HepG2 (cell line): Measurements from ENCODE around the gene CCL19. TPM values are rescaled to one million over a fixed set of nuclear protein-coding genes. Genes with fewer than 3 reads are reported as not detected.

Source experiments
- ATAC-seq: fragments of 200-7000 bp; cut with Tn5 transposase; 3 replicates; pipeline ENCODE4 v1.9.1; 2020; ENCODE audit warnings: mild to moderate bottlenecking, moderate library complexity
- BruUV-seq: library from RNA; stranded (reverse); fragments of 400-500 nt; replicated peaks from 2 replicates; lab custom pipeline; 2021; lab: Mats Ljungman, UMichigan
- CTCF ChIA-PET: fragments of 300-600 bp; formaldehyde crosslinking; extraction: SDS; loops from one replicate; lab custom pipeline; 2021; ENCODE audit warnings: low total read pairs, inconsistent platforms, low intra/inter-chr PET ratio; lab: Yijun Ruan, JAX
- POLR2A ChIA-PET: fragments of 350-600 bp; sonication (Branson Sonifier 250); formaldehyde crosslinking; loops from one replicate; lab custom pipeline; 2020; ENCODE audit warnings: antibody characterized with exemption, inconsistent platforms; lab: Yijun Ruan, JAX
- DNase-seq: peaks from one replicate; pipeline ENCODE4 v3.0.0-alpha.2; 2015; ENCODE audit warnings: low spot score
- FAIRE-seq: peaks from 3 replicates; lab custom pipeline; 2011; peaks lifted over from hg19 to GRCh38; lab: Jason Lieb, UNC
- H2AFZ ChIP-seq: one replicate; pipeline ENCODE4 v1.6.1; 2011; ENCODE audit warnings: low read length, inconsistent platforms
- H3K27ac ChIP-seq: fragments of 300-600 bp; 3 replicates; pipeline ENCODE4 v1.8.0; 2011; ENCODE audit warnings: mixed run types, mild to moderate bottlenecking, mixed read lengths, low read length, inconsistent platforms; ENCODE audit not compliant: insufficient read depth; ENCODE audit errors: extremely low read length
- H3K27me3 ChIP-seq, 2 experiments: fragments of 200-600 bp in 1 of 2; 2 replicates in 1 of 2; 3 replicates in 1 of 2; pipeline versions ENCODE4 v1.6.0 to v1.8.0; 2011; ENCODE audit warnings: low read length in 2 of 2, mild to moderate bottlenecking in 2 of 2, moderate library complexity in 2 of 2, inconsistent platforms in 1 of 2; ENCODE audit not compliant: insufficient read depth in 2 of 2, control insufficient read depth in 1 of 2
- H3K36me3 ChIP-seq, 2 experiments: fragments of 200-600 bp in 1 of 2; replicated peaks in 1 of 2; 2 replicates in 1 of 2; 3 replicates in 1 of 2; pipeline versions ENCODE4 v1.5.1 to v1.8.0; 2011; ENCODE audit warnings: low read length in 2 of 2, inconsistent platforms in 1 of 2; ENCODE audit not compliant: insufficient read depth in 2 of 2, control insufficient read depth in 1 of 2
- H3K4me1 ChIP-seq: 2 replicates; pipeline ENCODE4 v1.5.1; 2012; ENCODE audit warnings: low read length, inconsistent platforms; ENCODE audit not compliant: insufficient read depth
- H3K4me2 ChIP-seq: 2 replicates; pipeline ENCODE4 v1.6.0; 2011; ENCODE audit warnings: low read depth, low read length, inconsistent platforms
- H3K4me3 ChIP-seq, 3 experiments: fragments of 200-600 bp in 1 of 3; sonication (generic), shearing (Covaris generic) in 1 of 3; replicated peaks in 1 of 3; 2 replicates each; pipeline ENCODE4 v1.5.1; 2011 to 2016; ENCODE audit warnings: low read length in 3 of 3, inconsistent platforms in 2 of 3, low read depth in 2 of 3, mild to moderate bottlenecking in 2 of 3, control low read depth in 1 of 3, mixed read lengths in 1 of 3; ENCODE audit not compliant: insufficient read depth in 1 of 3
- H3K79me2 ChIP-seq: one replicate; pipeline ENCODE4 v1.6.1; 2011; ENCODE audit warnings: low read length, inconsistent platforms; ENCODE audit not compliant: insufficient read depth
- H3K9ac ChIP-seq: 2 replicates; pipeline ENCODE4 v1.6.0; 2011; ENCODE audit warnings: mild to moderate bottlenecking, low read depth, low read length, inconsistent platforms; ENCODE audit not compliant: insufficient read depth
- H3K9me3 ChIP-seq: 2 replicates; pipeline ENCODE4 v1.5.1; 2012; ENCODE audit warnings: mild to moderate bottlenecking, low read length
- H4K20me1 ChIP-seq: 2 replicates; pipeline ENCODE4 v1.6.0; 2011; ENCODE audit warnings: inconsistent platforms, mild to moderate bottlenecking, low read length, moderate library complexity; ENCODE audit not compliant: insufficient read depth
- BCLAF1 ChIP-seq: fragments of 450-650 bp; IDR thresholded peaks from 2 replicates; pipeline ENCODE4 v1.6.1; 2017; ENCODE audit warnings: mild to moderate bottlenecking
- DNMT3B ChIP-seq: conservative IDR thresholded peaks from 2 replicates; pipeline ENCODE4 v1.6.1; 2016; ENCODE audit warnings: missing biosample characterization, control low read depth
- HNRNPL ChIP-seq: fragments of 200-400 bp; formaldehyde crosslinking; IDR thresholded peaks from 2 replicates; pipeline ENCODE4 v1.6.1; 2017; ENCODE audit warnings: mild to moderate bottlenecking, low read depth, low read length
- KDM5B ChIP-seq: sonication (generic); formaldehyde crosslinking; IDR thresholded peaks from 2 replicates; pipeline ENCODE4 v1.4.0; 2020; ENCODE audit warnings: missing genetic modification reagents, mild to moderate bottlenecking, borderline replicate concordance
- SCMH1 ChIP-seq: sonication (generic); formaldehyde crosslinking; IDR thresholded peaks from 2 replicates; pipeline ENCODE4 v1.9.0; 2021; ENCODE audit warnings: missing genetic modification reagents, mild to moderate bottlenecking, borderline replicate concordance
- ZNF44 ChIP-seq: sonication (generic); formaldehyde crosslinking; IDR thresholded peaks from 2 replicates; pipeline ENCODE4 v1.5.1; 2020; ENCODE audit warnings: mild to moderate bottlenecking, missing genetic modification reagents
- ZNF878 ChIP-seq: sonication (generic); formaldehyde crosslinking; IDR thresholded peaks from 2 replicates; pipeline ENCODE4 v1.8.1; 2023; ENCODE audit warnings: mild to moderate bottlenecking, missing genetic modification reagents, moderate library complexity
- ZSCAN9 ChIP-seq: IDR thresholded peaks from 2 replicates; pipeline ENCODE4 v1.6.1; 2016; ENCODE audit warnings: borderline replicate concordance
- WGBS: methylation state at CpG from one replicate; pipeline ENCODE4 v1.1.6; 2017; ENCODE audit warnings: low lambda C conversion rate; 5-methylcytosine and 5-hydroxymethylcytosine counted together
- in situ Hi-C: cut with HindIII; loops from 2 replicates; pipeline ENCODE4 v1.10.0; 2017; ENCODE audit warnings: low pct_unique_long_range_greater_than_20kb; ENCODE audit not compliant: extremely low pct_ligation_motif_present
- intact Hi-C: fragments of 100-400 bp; cut with micrococcal nuclease; formaldehyde crosslinking; loops from one replicate; pipeline ENCODE4 v1.10.0; 2022; ENCODE audit not compliant: unreplicated experiment
- polyA plus RNA-seq, 8 experiments: library from polyadenylated mRNA; depleted of rRNA in 3 of 8; stranded (reverse) in 7 of 8; unstranded in 1 of 8; fragments of >200 nt; fragmentation: Illumina TruSeq in 4 of 8; extraction: Trizol in 4 of 8; gene quantifications; 2 replicates each; pipeline versions ENCODE4 v1.2.1 to v1.2.3, GENCODE V29; 2011 to 2016; ENCODE audit warnings: low read depth in 4 of 8, missing spikeins in 1 of 8, mixed read lengths in 1 of 8; ENCODE audit not compliant: insufficient read depth in 1 of 8
- total RNA-seq, 5 experiments: library from RNA; depleted of rRNA; stranded (reverse); fragments of >200 nt; fragmentation: Illumina TruSeq; extraction: Trizol; gene quantifications; 2 replicates each; pipeline ENCODE4 v1.2.3, GENCODE V29; 2016; ENCODE audit warnings: low read depth in 1 of 5
- TF ChIP-seq, protein P1 (sequence below): sonication (generic); formaldehyde crosslinking; IDR thresholded peaks from 2 replicates; pipeline ENCODE4 v1.5.0; 2020; ENCODE audit warnings: mild to moderate bottlenecking, missing genetic modification reagents, borderline replicate concordance
- TF ChIP-seq, protein P2 (sequence below): sonication (generic); formaldehyde crosslinking; IDR thresholded peaks from 2 replicates; pipeline ENCODE4 v1.5.0; 2020; ENCODE audit warnings: mild to moderate bottlenecking, missing genetic modification reagents

The CCL19 gene
- total and polyA plus RNA-seq, 2 of the 13 experiments (the other 11 are each of a cell fraction or from before 2014, with no cell fraction given) = not detected

DNA sequence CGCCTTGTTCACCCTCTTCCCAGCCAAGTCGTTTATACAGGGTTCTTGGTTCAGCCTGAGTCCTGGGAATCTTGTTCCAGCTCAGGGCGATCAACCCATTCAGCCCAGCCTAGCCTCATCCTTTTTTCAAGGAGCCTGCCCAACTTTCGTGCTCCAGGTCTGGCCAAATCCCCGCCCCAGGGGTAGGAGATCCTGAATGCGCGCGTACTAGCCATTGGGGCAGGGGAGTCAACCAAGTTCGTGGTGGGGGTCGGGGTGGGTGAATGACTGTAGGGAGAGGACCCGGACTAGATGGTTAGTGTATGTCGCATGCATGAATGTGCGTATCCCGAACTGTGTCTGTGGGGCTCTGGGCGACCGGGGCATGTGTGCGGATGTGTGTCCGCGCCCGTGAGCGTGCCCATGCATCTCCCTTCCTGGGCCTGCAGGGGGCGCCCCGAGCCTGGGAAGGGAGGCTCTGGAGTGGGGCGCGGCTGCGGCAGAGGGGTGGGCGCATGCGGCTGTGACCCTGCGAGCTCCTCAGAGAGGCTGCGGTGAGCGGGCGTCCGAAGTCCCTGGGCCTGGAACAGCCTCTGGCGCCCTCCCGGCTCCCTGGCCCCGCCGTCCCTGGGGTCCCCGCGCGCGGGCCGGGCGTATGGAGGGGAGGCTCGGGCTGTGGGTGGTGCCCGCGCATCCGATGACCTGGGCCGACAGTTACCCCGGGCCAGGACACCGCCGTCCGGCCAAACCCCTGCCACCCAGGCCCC lies 10.1 kb upstream of the CCL19 start:
- peak overlapping the region; percentile 52 to 72 (median 58); a peak in 5 of 6 replicates for H3K4me3 ChIP-seq
- H3K4me1 ChIP-seq = peaks cover 10% of the 10 kb centered on the region; the same call in 1 of the 2 replicates
- WGBS = 29% methylated on average over 21 of the region's 52 CpGs
- no peak overlapping the region; the same call in 1 of the 2 replicates for H3K9ac ChIP-seq
- DNase-seq (peak; percentile 36), FAIRE-seq (no peak), ATAC-seq (peak; percentile 93)
- in situ Hi-C loops (no loop called here), intact Hi-C loops (no loop called here)
- no peaks in the 10 kb centered on the region for H3K36me3 ChIP-seq
- no peaks in the 10 kb centered on the region for H4K20me1 ChIP-seq
- H3K9me3 ChIP-seq = no peaks in the 10 kb centered on the region
- H3K27me3 ChIP-seq = peaks cover 5 to 18% of the 10 kb centered on the region in 2 experiments; a peak in 4 of 5 replicates
- peak overlapping the region; percentile 70 for H2AFZ ChIP-seq
- H3K4me2 ChIP-seq = peak overlapping the region; percentile 98
- H3K79me2 ChIP-seq = no peaks in the 10 kb centered on the region
- ChIA-PET CTCF (interaction anchor here (0.8 to 4.9 kb wide), 4 partner anchors 25 to 55 kb away, joined by 3 to 178 read pairs (median 13); partner anchors contain the start of gene GALT), POLR2A (interaction anchor here (0.7 to 1.8 kb wide), 2 partner anchors 36 to 55 kb away, joined by 3 to 6 read pairs; partner anchors contain the start of gene GALT)
- H3K27ac ChIP-seq = no peak overlapping the region
- no TSS peak for BruUV-seq
- TF ChIP-seq, protein P1, sequence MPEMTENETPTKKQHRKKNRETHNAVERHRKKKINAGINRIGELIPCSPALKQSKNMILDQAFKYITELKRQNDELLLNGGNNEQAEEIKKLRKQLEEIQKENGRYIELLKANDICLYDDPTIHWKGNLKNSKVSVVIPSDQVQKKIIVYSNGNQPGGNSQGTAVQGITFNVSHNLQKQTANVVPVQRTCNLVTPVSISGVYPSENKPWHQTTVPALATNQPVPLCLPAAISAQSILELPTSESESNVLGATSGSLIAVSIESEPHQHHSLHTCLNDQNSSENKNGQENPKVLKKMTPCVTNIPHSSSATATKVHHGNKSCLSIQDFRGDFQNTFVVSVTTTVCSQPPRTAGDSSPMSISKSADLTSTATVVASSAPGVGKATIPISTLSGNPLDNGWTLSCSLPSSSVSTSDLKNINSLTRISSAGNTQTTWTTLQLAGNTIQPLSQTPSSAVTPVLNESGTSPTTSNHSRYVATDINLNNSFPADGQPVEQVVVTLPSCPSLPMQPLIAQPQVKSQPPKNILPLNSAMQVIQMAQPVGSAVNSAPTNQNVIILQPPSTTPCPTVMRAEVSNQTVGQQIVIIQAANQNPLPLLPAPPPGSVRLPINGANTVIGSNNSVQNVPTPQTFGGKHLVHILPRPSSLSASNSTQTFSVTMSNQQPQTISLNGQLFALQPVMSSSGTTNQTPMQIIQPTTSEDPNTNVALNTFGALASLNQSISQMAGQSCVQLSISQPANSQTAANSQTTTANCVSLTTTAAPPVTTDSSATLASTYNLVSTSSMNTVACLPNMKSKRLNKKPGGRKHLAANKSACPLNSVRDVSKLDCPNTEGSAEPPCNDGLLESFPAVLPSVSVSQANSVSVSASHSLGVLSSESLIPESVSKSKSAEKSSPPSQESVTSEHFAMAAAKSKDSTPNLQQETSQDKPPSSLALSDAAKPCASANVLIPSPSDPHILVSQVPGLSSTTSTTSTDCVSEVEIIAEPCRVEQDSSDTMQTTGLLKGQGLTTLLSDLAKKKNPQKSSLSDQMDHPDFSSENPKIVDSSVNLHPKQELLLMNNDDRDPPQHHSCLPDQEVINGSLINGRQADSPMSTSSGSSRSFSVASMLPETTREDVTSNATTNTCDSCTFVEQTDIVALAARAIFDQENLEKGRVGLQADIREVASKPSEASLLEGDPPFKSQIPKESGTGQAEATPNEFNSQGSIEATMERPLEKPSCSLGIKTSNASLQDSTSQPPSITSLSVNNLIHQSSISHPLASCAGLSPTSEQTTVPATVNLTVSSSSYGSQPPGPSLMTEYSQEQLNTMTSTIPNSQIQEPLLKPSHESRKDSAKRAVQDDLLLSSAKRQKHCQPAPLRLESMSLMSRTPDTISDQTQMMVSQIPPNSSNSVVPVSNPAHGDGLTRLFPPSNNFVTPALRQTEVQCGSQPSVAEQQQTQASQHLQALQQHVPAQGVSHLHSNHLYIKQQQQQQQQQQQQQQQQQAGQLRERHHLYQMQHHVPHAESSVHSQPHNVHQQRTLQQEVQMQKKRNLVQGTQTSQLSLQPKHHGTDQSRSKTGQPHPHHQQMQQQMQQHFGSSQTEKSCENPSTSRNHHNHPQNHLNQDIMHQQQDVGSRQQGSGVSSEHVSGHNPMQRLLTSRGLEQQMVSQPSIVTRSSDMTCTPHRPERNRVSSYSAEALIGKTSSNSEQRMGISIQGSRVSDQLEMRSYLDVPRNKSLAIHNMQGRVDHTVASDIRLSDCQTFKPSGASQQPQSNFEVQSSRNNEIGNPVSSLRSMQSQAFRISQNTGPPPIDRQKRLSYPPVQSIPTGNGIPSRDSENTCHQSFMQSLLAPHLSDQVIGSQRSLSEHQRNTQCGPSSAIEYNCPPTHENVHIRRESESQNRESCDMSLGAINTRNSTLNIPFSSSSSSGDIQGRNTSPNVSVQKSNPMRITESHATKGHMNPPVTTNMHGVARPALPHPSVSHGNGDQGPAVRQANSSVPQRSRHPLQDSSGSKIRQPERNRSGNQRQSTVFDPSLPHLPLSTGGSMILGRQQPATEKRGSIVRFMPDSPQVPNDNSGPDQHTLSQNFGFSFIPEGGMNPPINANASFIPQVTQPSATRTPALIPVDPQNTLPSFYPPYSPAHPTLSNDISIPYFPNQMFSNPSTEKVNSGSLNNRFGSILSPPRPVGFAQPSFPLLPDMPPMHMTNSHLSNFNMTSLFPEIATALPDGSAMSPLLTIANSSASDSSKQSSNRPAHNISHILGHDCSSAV = no peak
- TF ChIP-seq KDM5B (CRISPR knock-in tag) = peak; percentile 61; the same call in 1 of the 2 replicates
- TF ChIP-seq, protein P2, sequence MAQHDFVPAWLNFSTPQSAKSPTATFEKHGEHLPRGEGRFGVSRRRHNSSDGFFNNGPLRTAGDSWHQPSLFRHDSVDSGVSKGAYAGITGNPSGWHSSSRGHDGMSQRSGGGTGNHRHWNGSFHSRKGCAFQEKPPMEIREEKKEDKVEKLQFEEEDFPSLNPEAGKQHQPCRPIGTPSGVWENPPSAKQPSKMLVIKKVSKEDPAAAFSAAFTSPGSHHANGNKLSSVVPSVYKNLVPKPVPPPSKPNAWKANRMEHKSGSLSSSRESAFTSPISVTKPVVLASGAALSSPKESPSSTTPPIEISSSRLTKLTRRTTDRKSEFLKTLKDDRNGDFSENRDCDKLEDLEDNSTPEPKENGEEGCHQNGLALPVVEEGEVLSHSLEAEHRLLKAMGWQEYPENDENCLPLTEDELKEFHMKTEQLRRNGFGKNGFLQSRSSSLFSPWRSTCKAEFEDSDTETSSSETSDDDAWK (CRISPR knock-in tag) = no peak
- no peak for TF ChIP-seq BCLAF1
- TF ChIP-seq HNRNPL = 0 out of 2 replicates have a peak, but pooled peaks have one; percentile 34
- no peak for TF ChIP-seq ZNF44 (CRISPR knock-in tag)
- TF ChIP-seq ZSCAN9 (CRISPR knock-in tag) = no peak
- no peak for TF ChIP-seq SCMH1 (CRISPR knock-in tag)
- TF ChIP-seq ZNF878 (CRISPR knock-in tag) = no peak
- TF ChIP-seq DNMT3B (CRISPR knock-in tag) = no peak
